Erythroblast (primary cell): ENCODE results near the gene TRIM7.

ENCODE experiments used
- GATA1 ChIP-seq: IDR thresholded peaks from 2 replicates; pipeline ENCODE4 v1.6.1; 2011; ENCODE audit warnings: low read depth, mild to moderate bottlenecking, control low read depth, low read length, moderate library complexity
- POLR2A ChIP-seq: IDR thresholded peaks from 2 replicates; pipeline ENCODE4 v1.6.1; 2011; ENCODE audit warnings: mild to moderate bottlenecking, low read length

DNA sequence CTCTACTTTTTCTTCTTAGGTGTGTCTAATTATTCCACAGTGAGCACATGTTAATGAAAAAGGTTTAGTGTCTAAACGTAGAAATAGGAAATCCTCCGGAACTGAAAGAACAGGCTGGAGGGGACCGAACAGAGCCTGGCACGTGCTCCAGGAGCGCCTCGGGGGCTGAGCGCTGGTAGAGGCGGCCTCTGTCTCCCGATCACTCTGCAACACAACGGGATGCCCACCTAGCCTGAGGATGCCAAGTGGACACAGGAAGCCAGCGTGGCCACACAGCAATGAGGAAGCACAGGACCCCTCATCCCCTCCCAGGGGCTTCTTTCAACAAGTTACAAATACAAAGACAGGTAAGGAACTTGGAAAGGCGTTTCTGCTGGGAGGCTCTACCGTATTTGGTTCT is 19.4 kb downstream of the TRIM7 start:
- no peak for TF ChIP-seq POLR2A
- TF ChIP-seq GATA1: no peak
